ENCODE results near the gene DOCK4. TPM values are rescaled to one million over a fixed set of nuclear protein-coding genes. Genes with fewer than 3 reads are reported as not detected.

Gene DOCK4
- total and polyA plus RNA-seq, 7 donors, result 1.8 to 12.7 (median 7.1) TPM

DNA sequence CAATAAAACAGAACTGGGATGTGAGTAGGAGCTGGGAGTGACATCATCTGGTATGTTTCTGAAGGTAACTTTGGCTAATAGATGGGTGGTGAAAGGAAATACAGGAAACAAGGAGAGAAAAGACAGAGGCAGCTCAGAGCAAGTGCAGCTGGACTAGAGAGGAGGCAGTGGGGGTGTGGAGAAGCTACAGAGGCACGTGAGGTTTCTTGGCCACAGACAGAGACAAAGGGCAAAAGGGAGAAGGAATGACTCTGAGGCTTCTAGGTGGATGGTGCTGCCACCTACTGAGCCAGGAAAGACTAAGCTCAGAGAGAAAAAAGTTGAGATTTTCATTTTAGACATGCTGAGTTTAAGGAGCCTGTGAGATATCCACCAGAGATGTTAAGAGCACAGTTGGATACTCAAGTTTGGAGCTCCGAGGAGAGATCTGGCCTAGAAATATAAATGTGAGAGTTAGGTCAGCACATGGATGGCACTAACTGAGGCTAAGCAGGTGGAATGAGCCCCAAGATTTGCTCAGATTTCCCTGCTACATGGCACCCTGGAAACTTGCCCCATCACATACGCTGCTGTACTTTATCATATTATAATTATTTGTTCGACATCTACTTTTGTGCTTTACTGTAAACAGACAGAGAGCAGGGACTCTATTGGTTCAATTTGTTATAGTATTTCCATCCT lies 350.9 kb downstream of the DOCK4 start:
- DNase-seq (no peak), ATAC-seq (peak in 3 of 4 donors; percentile 43 to 71 (median 67))
- intact Hi-C loops (cut with DNase I), result loop anchor here (10.0 kb wide), 2 partner anchors 100 to 110 kb away; no protein-coding TSS in a partner anchor
- Histone ChIP-seq H3K4me3 (no peak overlapping the region), H3K9me3 (no peaks in the 10 kb centered on the region), H3K27me3 (ENCODE audit: insufficient read depth in 3 of 3, low read length in 2 of 3) (no peaks in the 10 kb centered on the region), H3K27ac (no peak overlapping the region), H3K36me3 (ENCODE audit: insufficient read depth in 1 of 2, low read depth in 1 of 2) (peaks cover 2 to 5% of the 10 kb centered on the region in 2 donors), H3K4me1 (no peaks in the 10 kb centered on the region)
- WGBS, 3 donors, result 51 to 70% (median 62%) methylated on average over 4 of the region's 4 CpGs
- TF ChIP-seq, protein P1, sequence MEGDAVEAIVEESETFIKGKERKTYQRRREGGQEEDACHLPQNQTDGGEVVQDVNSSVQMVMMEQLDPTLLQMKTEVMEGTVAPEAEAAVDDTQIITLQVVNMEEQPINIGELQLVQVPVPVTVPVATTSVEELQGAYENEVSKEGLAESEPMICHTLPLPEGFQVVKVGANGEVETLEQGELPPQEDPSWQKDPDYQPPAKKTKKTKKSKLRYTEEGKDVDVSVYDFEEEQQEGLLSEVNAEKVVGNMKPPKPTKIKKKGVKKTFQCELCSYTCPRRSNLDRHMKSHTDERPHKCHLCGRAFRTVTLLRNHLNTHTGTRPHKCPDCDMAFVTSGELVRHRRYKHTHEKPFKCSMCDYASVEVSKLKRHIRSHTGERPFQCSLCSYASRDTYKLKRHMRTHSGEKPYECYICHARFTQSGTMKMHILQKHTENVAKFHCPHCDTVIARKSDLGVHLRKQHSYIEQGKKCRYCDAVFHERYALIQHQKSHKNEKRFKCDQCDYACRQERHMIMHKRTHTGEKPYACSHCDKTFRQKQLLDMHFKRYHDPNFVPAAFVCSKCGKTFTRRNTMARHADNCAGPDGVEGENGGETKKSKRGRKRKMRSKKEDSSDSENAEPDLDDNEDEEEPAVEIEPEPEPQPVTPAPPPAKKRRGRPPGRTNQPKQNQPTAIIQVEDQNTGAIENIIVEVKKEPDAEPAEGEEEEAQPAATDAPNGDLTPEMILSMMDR (IDR thresholded peaks at IDR 0.05), result peak; percentile 18

DNA sequence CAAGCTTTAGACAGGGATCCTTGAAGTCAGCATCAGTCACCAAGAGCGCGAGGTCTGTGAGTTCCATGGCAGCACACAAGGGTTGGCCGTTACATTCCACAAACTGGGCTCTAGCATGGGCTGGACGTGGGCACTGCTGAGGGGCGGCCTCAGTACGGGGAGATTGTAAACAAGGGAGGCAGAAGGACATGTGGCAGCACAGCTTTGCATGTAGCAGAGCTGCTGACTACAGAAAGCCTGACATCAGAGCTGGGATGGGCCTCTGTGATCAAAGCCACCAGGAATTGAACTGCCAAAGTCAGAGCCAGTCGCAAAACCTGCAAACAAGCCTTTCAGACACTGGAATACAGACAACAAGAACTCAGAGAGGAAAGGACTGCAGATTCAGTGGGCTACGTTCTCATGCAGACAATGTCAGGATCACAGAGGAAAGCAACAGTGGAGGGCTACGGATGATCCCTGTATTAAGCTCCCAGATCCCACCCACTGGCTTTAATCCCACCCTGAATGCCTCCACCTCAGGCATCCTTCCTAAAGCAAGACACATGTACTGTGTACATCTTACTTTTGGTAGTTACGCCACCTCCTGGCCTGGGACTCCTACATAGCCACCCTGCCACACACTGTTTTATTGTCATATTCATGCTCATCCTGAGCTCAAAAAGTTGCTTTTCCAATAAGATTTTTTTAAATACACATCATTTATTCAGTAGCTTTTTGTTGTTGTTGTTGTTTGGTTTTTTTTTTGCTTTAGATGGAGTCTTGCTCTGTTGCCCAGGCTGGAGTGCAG lies 352.8 kb downstream of the DOCK4 start:
- Histone ChIP-seq H3K4me1 (no peaks in the 10 kb centered on the region), H3K36me3 (ENCODE audit: insufficient read depth in 1 of 2, low read depth in 1 of 2) (peaks cover 0 to 2% of the 10 kb centered on the region in 2 donors), H3K27ac (no peak overlapping the region), H3K4me3 (no peak overlapping the region), H3K9me3 (no peaks in the 10 kb centered on the region), H3K27me3 (ENCODE audit: insufficient read depth in 3 of 3, low read length in 2 of 3) (no peaks in the 10 kb centered on the region)
- intact Hi-C loops (cut with DNase I), result loop anchor here (10.0 kb wide), 2 partner anchors 99 to 109 kb away; no protein-coding TSS in a partner anchor
- 90 to 91% (median 91%) methylated on average over 10 of the region's 10 CpGs for WGBS, 3 donors
- TF ChIP-seq, protein P1 (IDR thresholded peaks at IDR 0.05), result no peak
- DNase-seq (no peak), ATAC-seq (no peak)

- Histone ChIP-seq H3K4me3 (no peak overlapping the region), H3K36me3 (ENCODE audit: insufficient read depth in 1 of 2, low read depth in 1 of 2) (peaks cover 2 to 4% of the 10 kb centered on the region in 2 donors), H3K4me1 (no peaks in the 10 kb centered on the region), H3K27ac (no peak overlapping the region), H3K27me3 (ENCODE audit: insufficient read depth in 3 of 3, low read length in 2 of 3) (no peaks in the 10 kb centered on the region), H3K9me3 (no peaks in the 10 kb centered on the region)
- DNase-seq (no peak), ATAC-seq (no peak)
- WGBS, 3 donors, result 87 to 96% (median 92%) methylated on average over 7 of the region's 7 CpGs
- intact Hi-C loops (cut with DNase I), result loop anchor here (10.0 kb wide), 2 partner anchors 97 to 107 kb away; no protein-coding TSS in a partner anchor
- TF ChIP-seq, protein P1 (IDR thresholded peaks at IDR 0.05), result no peak
Measured at GRCh38 chr7:111852081-111852480, 354.1 kb downstream of the DOCK4 start.

- intact Hi-C loops (cut with DNase I), result no loop called here
- H3K27ac ChIP-seq, result no peak overlapping the region
Measured at GRCh38 chr7:111846898-111847297, 359.3 kb downstream of the DOCK4 start.

More at GRCh38 chr7:111846898-111847297, 359.3 kb downstream of the DOCK4 start:
- Histone ChIP-seq H3K36me3 (ENCODE audit: insufficient read depth in 1 of 2, low read depth in 1 of 2) (peaks cover 0 to 42% of the 10 kb centered on the region in 2 donors), H3K27me3 (ENCODE audit: insufficient read depth in 3 of 3, low read length in 2 of 3) (no peaks in the 10 kb centered on the region), H3K4me3 (no peak overlapping the region), H3K4me1 (no peaks in the 10 kb centered on the region), H3K9me3 (no peaks in the 10 kb centered on the region)
- no peak for ATAC-seq
- no peak for DNase-seq
- 90 to 93% (median 92%) methylated on average over 6 of the region's 6 CpGs for WGBS, 3 donors
- TF ChIP-seq, protein P1 (IDR thresholded peaks at IDR 0.05), result no peak

Measured in psoas muscle (tissue), 8 donors.